SU-DHL-6 (cell line): Measurements from ENCODE around the gene ZNF740.

ENCODE experiments used
- H2AFZ ChIP-seq: fragments of 200-600 bp; sonication (generic); 2 replicates; pipeline ENCODE4 v1.6.1; 2014; ENCODE audit warnings: low read depth, mild to moderate bottlenecking, moderate library complexity, mixed read lengths, antibody characterized with exemption, low read length; ENCODE audit not compliant: severe bottlenecking
- H3F3A ChIP-seq: fragments of 200-600 bp; shearing (Covaris generic); 2 replicates; pipeline ENCODE4 v1.6.0; 2016; ENCODE audit warnings: antibody characterized with exemption, mild to moderate bottlenecking; ENCODE audit not compliant: insufficient read depth
- H3K27ac ChIP-seq: fragments of 200-600 bp; sonication (generic); 2 replicates; pipeline ENCODE4 v1.5.1; 2016; ENCODE audit warnings: low read depth, mild to moderate bottlenecking, low read length, moderate library complexity, mixed read lengths
- H3K27me3 ChIP-seq: fragments of 200-600 bp; sonication (generic), shearing (Covaris generic); 2 replicates; pipeline ENCODE4 v1.6.0; 2014; ENCODE audit warnings: mild to moderate bottlenecking, low read length
- H3K36me3 ChIP-seq: fragments of 200-600 bp; sonication (generic); 2 replicates; pipeline ENCODE4 v1.6.1; 2014; ENCODE audit warnings: mild to moderate bottlenecking, low read length, mixed read lengths
- H3K4me2 ChIP-seq: fragments of 300-600, 200-600 bp; shearing (Covaris generic), sonication (generic); 2 replicates; pipeline ENCODE4 v1.6.0; 2014; ENCODE audit warnings: low read length, low read depth, mild to moderate bottlenecking; ENCODE audit not compliant: poor library complexity, severe bottlenecking
- H3K4me3 ChIP-seq: fragments of 200-600 bp; sonication (generic); 2 replicates; pipeline ENCODE4 v1.5.1; 2014; ENCODE audit warnings: antibody characterized with exemption, low read length, mild to moderate bottlenecking, mixed read lengths; ENCODE audit not compliant: insufficient read depth, poor library complexity, severe bottlenecking
- H3K79me2 ChIP-seq: fragments of 200-600 bp; sonication (generic); 2 replicates; pipeline ENCODE4 v1.6.1; 2014; ENCODE audit warnings: mild to moderate bottlenecking, low read length, moderate library complexity; ENCODE audit not compliant: insufficient read depth
- H3K9ac ChIP-seq: fragments of 200-600 bp; sonication (generic); 2 replicates; pipeline ENCODE4 v1.7.0; 2014; ENCODE audit warnings: mild to moderate bottlenecking, low read length
- H3K9me2 ChIP-seq: fragments of 200-600 bp; sonication (generic); replicated peaks from 2 replicates; pipeline ENCODE4 v1.6.1; 2014; ENCODE audit warnings: low read length; ENCODE audit not compliant: insufficient read depth
- H3K9me3 ChIP-seq: fragments of 200-600 bp; sonication (generic); 2 replicates; pipeline ENCODE4 v1.6.1; 2014; ENCODE audit warnings: low read length, mixed read lengths; ENCODE audit not compliant: insufficient read depth
- H4K20me1 ChIP-seq: fragments of 200-600 bp; sonication (generic); 2 replicates; pipeline ENCODE4 v1.6.1; 2014; ENCODE audit warnings: low read depth, mild to moderate bottlenecking, antibody characterized with exemption, low read length, moderate library complexity, mixed read lengths
- EZH2phosphoT487 ChIP-seq: fragments of 200-600 bp; sonication (generic), shearing (Covaris generic); conservative IDR thresholded peaks from 2 replicates; pipeline ENCODE4 v1.6.1; 2018; ENCODE audit warnings: mild to moderate bottlenecking, antibody characterized with exemption, low read length, moderate library complexity, mixed read lengths
- TF ChIP-seq, protein P1 (sequence below): fragments of 200-600 bp; sonication (generic); IDR thresholded peaks from one replicate; pipeline ENCODE4 v1.5.1; 2017; ENCODE audit warnings: antibody characterized with exemption, mild to moderate bottlenecking, low read length, moderate library complexity; ENCODE audit not compliant: insufficient read depth, poor library complexity, severe bottlenecking

The ZNF740 gene

DNA sequence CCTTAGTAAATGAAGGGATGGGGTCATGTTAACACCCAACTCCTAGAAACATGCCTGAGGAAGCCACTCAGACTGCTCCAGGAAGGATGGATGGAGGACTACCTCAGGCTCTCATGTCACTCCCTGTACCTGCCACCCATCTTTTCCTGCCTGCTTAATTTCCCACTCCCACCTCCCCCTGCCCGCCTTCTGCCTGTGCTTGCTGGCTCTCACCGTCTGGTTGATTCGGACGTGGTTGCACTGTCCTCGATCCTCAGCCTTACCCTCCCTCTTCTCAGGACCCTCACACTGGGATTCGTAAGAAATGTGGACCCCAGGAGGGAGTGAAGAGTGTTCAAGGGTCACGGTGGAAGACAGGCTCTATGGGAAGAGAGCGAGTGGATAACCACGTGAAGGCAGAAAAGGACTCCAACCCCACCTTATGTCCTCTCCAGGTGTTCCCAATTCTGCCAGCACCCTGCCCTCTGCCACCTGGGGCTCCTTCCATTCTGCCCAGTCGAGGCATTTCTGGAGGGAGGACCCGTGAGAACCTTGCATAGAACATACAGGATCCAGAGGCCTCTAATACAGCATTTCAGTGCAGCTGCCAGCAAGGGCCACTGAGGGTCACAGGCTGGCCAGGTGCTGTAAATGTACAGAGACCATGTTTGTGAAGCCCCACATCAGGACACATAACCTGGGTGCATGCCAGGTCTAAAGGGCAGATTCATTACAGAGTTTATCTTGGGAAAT lies 13.6 kb downstream of the ZNF740 start:
- no peak overlapping the region for H3K9ac ChIP-seq
- H3K27me3 ChIP-seq = no peaks in the 10 kb centered on the region
- H3K79me2 ChIP-seq = no peaks in the 10 kb centered on the region
- H4K20me1 ChIP-seq = no peaks in the 10 kb centered on the region
- H3K4me2 ChIP-seq = no peak overlapping the region
- H3K9me3 ChIP-seq = no peaks in the 10 kb centered on the region
- peaks cover 16% of the 10 kb centered on the region for H3F3A ChIP-seq
- no peak overlapping the region for H3K4me3 ChIP-seq
- no peak overlapping the region for H3K27ac ChIP-seq
- H3K36me3 ChIP-seq = no peaks in the 10 kb centered on the region
- H2AFZ ChIP-seq = no peak overlapping the region
- H3K9me2 ChIP-seq = no peaks in the 10 kb centered on the region
- TF ChIP-seq EZH2phosphoT487 = no peak
- TF ChIP-seq, protein P1, sequence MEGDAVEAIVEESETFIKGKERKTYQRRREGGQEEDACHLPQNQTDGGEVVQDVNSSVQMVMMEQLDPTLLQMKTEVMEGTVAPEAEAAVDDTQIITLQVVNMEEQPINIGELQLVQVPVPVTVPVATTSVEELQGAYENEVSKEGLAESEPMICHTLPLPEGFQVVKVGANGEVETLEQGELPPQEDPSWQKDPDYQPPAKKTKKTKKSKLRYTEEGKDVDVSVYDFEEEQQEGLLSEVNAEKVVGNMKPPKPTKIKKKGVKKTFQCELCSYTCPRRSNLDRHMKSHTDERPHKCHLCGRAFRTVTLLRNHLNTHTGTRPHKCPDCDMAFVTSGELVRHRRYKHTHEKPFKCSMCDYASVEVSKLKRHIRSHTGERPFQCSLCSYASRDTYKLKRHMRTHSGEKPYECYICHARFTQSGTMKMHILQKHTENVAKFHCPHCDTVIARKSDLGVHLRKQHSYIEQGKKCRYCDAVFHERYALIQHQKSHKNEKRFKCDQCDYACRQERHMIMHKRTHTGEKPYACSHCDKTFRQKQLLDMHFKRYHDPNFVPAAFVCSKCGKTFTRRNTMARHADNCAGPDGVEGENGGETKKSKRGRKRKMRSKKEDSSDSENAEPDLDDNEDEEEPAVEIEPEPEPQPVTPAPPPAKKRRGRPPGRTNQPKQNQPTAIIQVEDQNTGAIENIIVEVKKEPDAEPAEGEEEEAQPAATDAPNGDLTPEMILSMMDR = no peak

DNA sequence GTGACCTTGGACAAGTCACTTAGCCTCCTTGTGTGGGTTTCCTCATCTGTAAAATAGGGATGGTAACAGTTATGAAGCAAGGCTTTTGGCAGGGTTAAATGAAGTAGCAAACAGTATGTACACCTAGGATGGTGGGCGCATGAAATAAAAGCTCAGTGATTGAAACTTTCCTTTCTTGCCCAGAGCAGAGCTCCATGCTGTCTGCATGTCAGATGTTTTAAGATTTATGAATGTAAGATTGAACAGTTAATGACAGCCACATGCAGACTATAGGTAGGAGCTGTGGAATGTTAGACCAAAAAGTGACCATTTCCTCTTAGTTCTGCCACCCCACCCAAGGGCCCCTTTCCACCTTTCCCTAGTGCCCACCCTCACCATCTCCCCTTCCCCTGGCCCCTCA lies 14.5 kb downstream of the ZNF740 start:
- Histone ChIP-seq H3K27ac (no peak overlapping the region), H3K27me3 (no peaks in the 10 kb centered on the region), H3F3A (peaks cover 20% of the 10 kb centered on the region), H3K4me2 (no peak overlapping the region), H4K20me1 (no peaks in the 10 kb centered on the region), H3K9me2 (no peaks in the 10 kb centered on the region), H3K36me3 (no peaks in the 10 kb centered on the region; the same call in 1 of the 2 replicates), H3K4me3 (no peak overlapping the region), H3K9me3 (no peaks in the 10 kb centered on the region), H3K79me2 (no peaks in the 10 kb centered on the region), H3K9ac (no peak overlapping the region), H2AFZ (no peak overlapping the region)
- TF ChIP-seq EZH2phosphoT487 = no peak
- TF ChIP-seq, protein P1 = no peak

DNA sequence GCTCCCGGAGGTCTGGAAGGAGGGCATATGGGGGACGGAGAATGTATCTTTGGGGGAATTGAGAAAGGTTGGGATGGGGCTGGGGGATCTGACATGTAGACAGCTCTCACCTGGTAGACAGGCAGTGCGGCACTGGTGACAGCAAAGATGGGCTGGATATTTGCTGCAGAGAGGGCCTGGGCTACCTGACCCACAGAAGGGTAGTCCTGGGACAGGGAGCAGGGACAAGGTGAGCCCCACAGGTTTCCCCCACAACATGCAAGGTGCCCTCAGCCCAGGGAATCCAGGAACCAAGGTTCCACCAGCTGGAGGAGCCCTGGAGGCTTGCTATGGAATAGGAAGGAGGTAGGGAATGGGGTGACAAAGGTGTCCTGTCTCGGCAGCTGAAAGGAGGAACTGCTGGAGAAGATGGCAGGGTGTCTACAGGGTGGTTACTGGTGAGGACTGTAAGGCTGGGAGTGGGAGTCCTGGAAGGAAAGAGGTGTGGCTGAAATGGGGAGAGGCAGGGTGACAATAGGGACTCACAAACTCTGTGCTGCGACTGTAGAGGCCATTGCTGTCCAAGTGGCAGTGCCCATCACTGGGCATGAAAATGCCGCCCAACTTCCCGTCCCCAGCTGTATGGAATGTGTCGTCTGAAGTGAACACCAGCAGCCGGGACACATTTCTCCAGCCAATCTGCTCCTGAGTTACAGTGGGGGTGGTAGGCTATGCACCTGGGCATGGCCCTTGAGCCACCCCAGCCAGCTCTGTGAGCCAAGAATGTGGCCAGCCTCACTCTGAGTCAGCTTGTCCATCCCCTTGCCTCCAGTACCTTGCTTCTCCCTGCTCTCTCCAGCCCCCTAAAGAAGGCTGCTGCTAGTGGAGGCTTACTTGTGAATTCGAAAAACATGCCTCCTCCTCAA lies 15.2 kb downstream of the ZNF740 start:
- Histone ChIP-seq H3K79me2 (no peaks in the 10 kb centered on the region), H2AFZ (no peak overlapping the region), H3K27ac (no peak overlapping the region), H3K9me2 (no peaks in the 10 kb centered on the region), H3K27me3 (no peaks in the 10 kb centered on the region), H3K9me3 (no peaks in the 10 kb centered on the region), H4K20me1 (no peaks in the 10 kb centered on the region), H3K4me3 (no peak overlapping the region), H3K36me3 (no peaks in the 10 kb centered on the region; the same call in 1 of the 2 replicates), H3K9ac (no peak overlapping the region), H3K4me2 (no peak overlapping the region), H3F3A (peaks cover 24% of the 10 kb centered on the region)
- TF ChIP-seq, protein P1 = no peak
- TF ChIP-seq EZH2phosphoT487 = no peak
